GM19035 (cell line): ENCODE data around the gene FXYD7.
"Not testable (repeated sequence)": the region's sequence is repeated elsewhere in the genome, so short reads cannot be mapped to it uniquely, and the experiment has no call there.

Experiments used
- ATAC-seq: cut with Tn5 transposase; IDR thresholded peaks from one replicate; pipeline ENCODE4 v1.9.1; 2021; ENCODE audit not compliant: unreplicated experiment

Gene FXYD7

DNA sequence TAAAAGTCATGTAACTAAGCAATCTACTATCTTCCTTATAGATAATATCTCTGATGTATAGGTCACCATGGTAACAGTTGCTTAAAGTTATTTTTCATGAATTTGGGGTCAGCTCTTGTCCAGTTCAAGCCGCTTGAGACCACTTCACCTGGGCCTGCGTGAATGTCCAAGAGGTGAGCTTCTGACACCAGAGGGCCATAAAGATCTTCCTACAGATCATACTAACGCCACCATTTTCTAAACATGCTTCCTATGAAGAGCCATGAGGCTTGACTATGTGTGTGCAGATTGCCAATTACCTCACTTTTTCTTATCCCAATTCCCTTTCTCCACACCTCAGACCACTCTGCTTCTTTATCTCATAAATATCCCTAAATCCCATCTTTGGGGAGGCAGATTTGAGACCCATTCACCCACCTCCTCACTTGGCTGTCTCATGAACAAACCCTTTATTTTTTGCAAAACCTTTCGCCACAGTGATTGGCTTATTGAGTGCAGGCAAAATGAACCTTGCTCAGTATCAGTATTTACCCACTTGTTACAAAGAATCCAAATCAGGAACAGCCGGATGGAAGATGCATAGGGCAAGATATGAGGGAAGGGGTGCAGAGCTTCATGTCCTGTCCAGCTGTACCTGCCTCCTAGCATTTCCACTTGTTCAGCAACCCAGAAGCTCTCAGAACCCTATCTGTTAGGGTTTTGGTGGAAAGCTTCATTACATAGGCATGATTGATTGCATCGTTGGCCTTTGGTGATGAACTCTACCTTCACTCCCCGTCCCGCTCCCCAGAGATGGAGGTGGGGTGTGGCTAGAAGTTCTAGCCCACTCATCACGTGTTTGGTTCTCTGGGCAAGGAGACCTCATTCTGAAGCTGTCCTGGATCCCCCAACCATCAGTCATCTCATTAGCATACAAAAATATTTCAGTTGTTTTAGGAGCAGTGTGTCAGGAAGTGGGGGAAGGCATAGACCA is 51.2 kb downstream of the FXYD7 start:
- ATAC-seq: no peak

- no peak for ATAC-seq
Measured at GRCh38 chr19:35195830-35196229, 52.8 kb downstream of the FXYD7 start.

DNA sequence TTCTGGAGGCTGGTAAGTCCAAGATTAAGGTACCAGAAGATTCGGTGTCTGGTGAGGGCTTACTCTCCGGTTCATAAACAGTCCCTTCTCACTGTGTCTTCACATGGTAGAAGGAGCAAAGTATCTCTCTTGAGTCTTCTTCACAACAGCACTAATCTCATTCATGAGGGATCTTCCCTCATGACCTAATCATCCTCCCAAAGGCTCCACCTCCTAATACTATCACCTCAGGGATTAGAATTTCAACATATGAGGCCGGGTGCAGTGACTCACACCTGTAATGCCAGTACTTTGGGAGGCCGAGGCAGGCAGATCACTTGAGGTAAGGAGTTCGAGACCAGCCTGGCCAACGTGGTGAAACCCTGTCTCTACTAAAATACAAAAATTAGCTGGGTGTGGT is 53.8 kb downstream of the FXYD7 start:
- not testable (repeated sequence) for ATAC-seq

DNA sequence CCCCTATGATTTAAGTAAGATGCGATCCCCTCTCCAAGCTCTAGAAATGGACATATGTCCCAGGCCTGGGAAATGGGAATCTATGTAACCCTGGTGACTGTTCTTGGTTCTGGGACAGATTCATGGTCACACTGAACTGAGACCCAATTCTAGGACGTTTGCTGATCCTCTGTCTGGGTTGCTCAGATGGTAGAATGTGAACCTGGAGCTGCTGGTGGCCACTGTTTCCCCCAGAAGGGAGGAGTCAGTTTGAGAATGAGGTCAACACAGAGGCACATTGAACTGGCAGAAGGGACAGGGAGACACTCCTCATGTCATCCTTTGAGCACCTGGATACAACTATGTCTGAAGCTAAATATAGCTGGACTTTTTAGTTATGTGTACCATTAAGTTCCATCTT is 56.4 kb downstream of the FXYD7 start:
- no peak for ATAC-seq

GRCh38 chr19:35202722-35203688 is 60.0 kb downstream of the FXYD7 start:
- ATAC-seq: no peak
